ENCODE measurements around the gene FRMPD4.

- TF ChIP-seq, protein P1, sequence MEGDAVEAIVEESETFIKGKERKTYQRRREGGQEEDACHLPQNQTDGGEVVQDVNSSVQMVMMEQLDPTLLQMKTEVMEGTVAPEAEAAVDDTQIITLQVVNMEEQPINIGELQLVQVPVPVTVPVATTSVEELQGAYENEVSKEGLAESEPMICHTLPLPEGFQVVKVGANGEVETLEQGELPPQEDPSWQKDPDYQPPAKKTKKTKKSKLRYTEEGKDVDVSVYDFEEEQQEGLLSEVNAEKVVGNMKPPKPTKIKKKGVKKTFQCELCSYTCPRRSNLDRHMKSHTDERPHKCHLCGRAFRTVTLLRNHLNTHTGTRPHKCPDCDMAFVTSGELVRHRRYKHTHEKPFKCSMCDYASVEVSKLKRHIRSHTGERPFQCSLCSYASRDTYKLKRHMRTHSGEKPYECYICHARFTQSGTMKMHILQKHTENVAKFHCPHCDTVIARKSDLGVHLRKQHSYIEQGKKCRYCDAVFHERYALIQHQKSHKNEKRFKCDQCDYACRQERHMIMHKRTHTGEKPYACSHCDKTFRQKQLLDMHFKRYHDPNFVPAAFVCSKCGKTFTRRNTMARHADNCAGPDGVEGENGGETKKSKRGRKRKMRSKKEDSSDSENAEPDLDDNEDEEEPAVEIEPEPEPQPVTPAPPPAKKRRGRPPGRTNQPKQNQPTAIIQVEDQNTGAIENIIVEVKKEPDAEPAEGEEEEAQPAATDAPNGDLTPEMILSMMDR (IDR thresholded peaks at IDR 0.05) = no peak
- no peak for TF ChIP-seq POLR2A (IDR thresholded peaks at IDR 0.05)
Observed at GRCh38 chrX:12709047-12709446, 570.8 kb downstream of the FRMPD4 start.
